GM23338 (cell line): ENCODE data around the gene FRRS1L. TPM values are rescaled to one million over a fixed set of nuclear protein-coding genes. Genes with fewer than 3 reads are reported as not detected.

Experiments used
- ATAC-seq: fragments of 200-7000 bp; cut with Tn5 transposase; 3 replicates; pipeline ENCODE4 v1.9.1; 2020
- DNase-seq: peaks from one replicate; pipeline ENCODE4 v3.0.0-alpha.2; 2015; ENCODE audit warnings: low spot score
- H2AFZ ChIP-seq: fragments of 200-600 bp; sonication (generic); 2 replicates; pipeline ENCODE4 v1.8.0; 2016; ENCODE audit warnings: antibody characterized with exemption, mild to moderate bottlenecking, moderate library complexity
- H3F3A ChIP-seq: fragments of 200-600 bp; sonication (generic); replicated peaks from 2 replicates; pipeline ENCODE4 v1.8.0; 2017; ENCODE audit warnings: antibody characterized with exemption, mixed run types, low read depth
- H3K27ac ChIP-seq: fragments of 200-600 bp; sonication (generic); 2 replicates; pipeline ENCODE4 v1.6.1; 2016; ENCODE audit warnings: low read depth
- H3K27me3 ChIP-seq: fragments of 200-600 bp; sonication (generic); 2 replicates; pipeline ENCODE4 v1.8.0; 2016; ENCODE audit warnings: mild to moderate bottlenecking, mixed run types, moderate library complexity; ENCODE audit not compliant: insufficient read depth
- H3K36me3 ChIP-seq: fragments of 200-600 bp; sonication (generic); 2 replicates; pipeline ENCODE4 v1.8.0; 2016; ENCODE audit warnings: mild to moderate bottlenecking; ENCODE audit not compliant: insufficient read depth
- H3K4me1 ChIP-seq: fragments of 200-600 bp; sonication (generic); 2 replicates; pipeline ENCODE4 v1.8.0; 2016; ENCODE audit warnings: mild to moderate bottlenecking, moderate library complexity; ENCODE audit not compliant: insufficient read depth
- H3K4me2 ChIP-seq: fragments of 200-600 bp; sonication (generic); 2 replicates; pipeline ENCODE4 v1.7.1; 2017; ENCODE audit warnings: mixed run types
- H3K4me3 ChIP-seq: fragments of 200-600 bp; sonication (generic); 2 replicates; pipeline ENCODE4 v1.6.1; 2016; ENCODE audit warnings: mixed run types
- H3K79me2 ChIP-seq: fragments of 200-600 bp; sonication (generic); replicated peaks from 2 replicates; pipeline ENCODE4 v1.8.0; 2017; ENCODE audit warnings: mild to moderate bottlenecking; ENCODE audit not compliant: insufficient read depth
- H3K9me2 ChIP-seq: fragments of 200-600 bp; sonication (generic); 2 replicates; pipeline ENCODE4 v1.8.0; 2017; ENCODE audit not compliant: insufficient read depth
- H4K20me1 ChIP-seq: fragments of 200-600 bp; sonication (generic); replicated peaks from 2 replicates; pipeline ENCODE4 v1.8.0; 2017; ENCODE audit warnings: mild to moderate bottlenecking; ENCODE audit not compliant: insufficient read depth
- H3K27ac Mint-ChIP-seq: 2 replicates; pipeline ENCODE4 v1.8.0; 2020; ENCODE audit warnings: inconsistent platforms, mild to moderate bottlenecking, moderate library complexity, mixed read lengths
- H3K27me3 Mint-ChIP-seq: 3 replicates; pipeline ENCODE4 v1.8.0; 2022; ENCODE audit warnings: low read depth, mild to moderate bottlenecking, moderate library complexity, mixed read lengths, inconsistent platforms; ENCODE audit not compliant: insufficient read depth, poor library complexity
- H3K36me3 Mint-ChIP-seq: 3 replicates; pipeline ENCODE4 v1.8.0; 2021; ENCODE audit warnings: low read depth, mild to moderate bottlenecking, inconsistent platforms, moderate library complexity, mixed read lengths
- H3K4me1 Mint-ChIP-seq: 3 replicates; pipeline ENCODE4 v1.8.0; 2020; ENCODE audit warnings: mild to moderate bottlenecking, inconsistent platforms, mixed read lengths
- H3K4me3 Mint-ChIP-seq: 3 replicates; pipeline ENCODE4 v1.8.0; 2021; ENCODE audit warnings: moderate library complexity, mild to moderate bottlenecking, inconsistent platforms, mixed read lengths
- H3K9me3 Mint-ChIP-seq: 3 replicates; pipeline ENCODE4 v1.8.0; 2020; ENCODE audit warnings: moderate library complexity, mild to moderate bottlenecking, inconsistent platforms, mixed read lengths
- CREB1 ChIP-seq: fragments of 250-450 bp; sonication (Bioruptor Pico); IDR thresholded peaks from 2 replicates; pipeline ENCODE4 v1.5.0; 2020; ENCODE audit warnings: low read depth, mild to moderate bottlenecking, moderate library complexity
- CTCF ChIP-seq, 2 experiments: fragments of 200-600 bp in 1 of 2; sonication (generic) in 1 of 2; conservative IDR thresholded peaks; 2 replicates each; pipeline versions ENCODE4 v1.5.1 to v1.6.1; 2016 to 2017; ENCODE audit warnings: antibody characterized with exemption in 2 of 2, low read depth in 2 of 2, mild to moderate bottlenecking in 2 of 2, moderate library complexity in 1 of 2
- EZH2phosphoT487 ChIP-seq: fragments of 200-600 bp; sonication (generic); IDR thresholded peaks from one replicate; pipeline ENCODE4 v1.8.1; 2018; ENCODE audit warnings: antibody characterized with exemption; ENCODE audit not compliant: unreplicated experiment
- JUNB ChIP-seq: IDR thresholded peaks from one replicate; pipeline ENCODE4 v1.6.1; 2016; ENCODE audit warnings: antibody characterized with exemption; ENCODE audit not compliant: unreplicated experiment
- NANOG ChIP-seq: IDR thresholded peaks from 2 replicates; pipeline ENCODE4 v1.6.1; 2016; ENCODE audit warnings: antibody characterized with exemption, borderline replicate concordance
- POLR2AphosphoS5 ChIP-seq: IDR thresholded peaks from 2 replicates; pipeline ENCODE4 v1.6.1; 2016; ENCODE audit warnings: antibody characterized with exemption, low read depth
- REST ChIP-seq: IDR thresholded peaks from one replicate; pipeline ENCODE4 v1.6.1; 2018; ENCODE audit warnings: antibody characterized with exemption; ENCODE audit not compliant: unreplicated experiment
- STAT1 ChIP-seq: IDR thresholded peaks from one replicate; pipeline ENCODE4 v1.6.1; 2016; ENCODE audit warnings: antibody characterized with exemption; ENCODE audit not compliant: unreplicated experiment
- ZNF114 ChIP-seq: fragments of 250-450 bp; sonication (Bioruptor Pico); IDR thresholded peaks from 2 replicates; pipeline ENCODE4 v1.5.0; 2020; ENCODE audit warnings: mild to moderate bottlenecking, moderate library complexity
- ZNF331 ChIP-seq: fragments of 250-450 bp; sonication (Bioruptor Pico); IDR thresholded peaks from 2 replicates; pipeline ENCODE4 v1.5.0; 2020; ENCODE audit warnings: low read depth, mild to moderate bottlenecking, moderate library complexity
- polyA plus RNA-seq: library from polyadenylated mRNA; unstranded; fragments of >200 nt; fragmentation: Nextera tagmentation; extraction: Ambion mirVana; gene quantifications from 2 replicates; pipeline ENCODE4 v1.2.1, GENCODE V29; 2016
- total RNA-seq: library from RNA; depleted of rRNA; stranded (reverse); fragments of >200 nt; shearing (Covaris generic); gene quantifications from 2 replicates; pipeline ENCODE4 v1.2.3, GENCODE V29; 2014

The FRRS1L gene
- total and polyA plus RNA-seq, 2 experiments from 2014 or later, result 0.37 to 1.1 TPM

- ATAC-seq (no peak; the same call in 2 of the 3 replicates), DNase-seq (no peak)
- Mint-ChIP-seq H3K36me3 (peaks cover 17% of the 10 kb centered on the region), H3K27me3 (no peaks in the 10 kb centered on the region), H3K9me3 (no peaks in the 10 kb centered on the region), H3K4me3 (no peak overlapping the region), H3K27ac (peak overlapping the region; percentile 68), H3K4me1 (peaks cover 42% of the 10 kb centered on the region)
- no peaks in the 10 kb centered on the region for H3K27me3 ChIP-seq
- H3K9me2 ChIP-seq, result no peaks in the 10 kb centered on the region
- no peak overlapping the region for H2AFZ ChIP-seq
- H3K79me2 ChIP-seq, result peaks cover 100% of the 10 kb centered on the region
- no peaks in the 10 kb centered on the region for H3F3A ChIP-seq
- H3K4me2 ChIP-seq, result peak overlapping the region; percentile 28; the same call in 1 of the 2 replicates
- H4K20me1 ChIP-seq, result peaks cover 53% of the 10 kb centered on the region
- peaks cover 35% of the 10 kb centered on the region for H3K4me1 ChIP-seq
- H3K4me3 ChIP-seq, result no peak overlapping the region
- no peaks in the 10 kb centered on the region for H3K36me3 ChIP-seq
- no peak for TF ChIP-seq POLR2AphosphoS5
- TF ChIP-seq ZNF114 (CRISPR knock-in tag), result no peak
- no peak for TF ChIP-seq EZH2phosphoT487
- no peak for TF ChIP-seq NANOG
- TF ChIP-seq JUNB, result no peak
- no peak for TF ChIP-seq ZNF331 (CRISPR knock-in tag)
- TF ChIP-seq CTCF (conservative IDR thresholded peaks at IDR 0.05; ENCODE audit: low read depth in 2 of 2), result no peak
- no peak for TF ChIP-seq STAT1
- no peak for TF ChIP-seq REST
- TF ChIP-seq CREB1 (CRISPR knock-in tag), result no peak
- no peak overlapping the region for H3K27ac ChIP-seq
These were observed 68.1 kb downstream of the FRRS1L start for GRCh38 chr9:109098960-109099308.
